GM18526 (cell line): ENCODE measurements around the gene FBXL20.

Experiments
- POLR2A ChIP-seq: IDR thresholded peaks from 3 replicates; pipeline ENCODE4 v1.6.1; 2011; ENCODE audit not compliant: insufficient read length; ENCODE audit errors: extremely low read depth

FBXL20 gene

DNA sequence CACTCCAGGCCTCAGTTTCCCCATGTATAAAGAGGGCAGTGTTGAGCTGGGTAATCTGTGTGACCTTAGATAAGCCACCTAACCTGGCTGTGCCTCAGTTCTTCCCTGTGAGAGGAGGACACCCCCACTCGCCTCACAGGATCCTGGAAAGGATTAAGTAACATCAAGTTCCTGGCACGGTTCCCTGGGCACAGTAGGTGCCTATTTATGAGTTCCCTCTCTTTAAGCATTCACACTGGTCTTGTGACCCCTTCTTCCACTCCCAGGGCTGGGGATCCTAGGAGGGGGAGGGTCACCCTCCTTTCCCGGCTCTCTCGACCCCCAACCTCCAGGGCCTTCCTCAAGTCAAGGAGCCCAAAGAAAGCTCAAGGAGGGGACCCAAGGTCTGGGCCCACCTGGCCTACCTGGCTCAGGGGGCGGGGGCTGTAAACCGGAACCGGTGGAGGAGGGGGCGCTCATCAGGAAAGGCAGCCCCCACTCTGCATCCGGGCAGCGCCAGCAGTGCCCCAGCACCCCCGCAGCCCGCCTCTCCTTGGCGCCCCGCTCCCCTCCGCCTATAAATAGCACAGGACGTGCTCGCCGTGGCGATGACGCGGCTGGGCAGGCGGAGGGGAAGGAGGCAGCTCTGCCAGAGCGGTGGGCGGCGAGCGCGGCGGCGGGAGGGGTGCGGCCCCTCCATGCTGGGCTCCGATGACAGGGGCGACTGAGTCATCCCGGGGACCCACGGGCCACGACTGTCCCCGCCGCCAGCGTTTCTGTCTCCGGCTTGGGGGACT lies 191.9 kb downstream of the FBXL20 start:
- no peak for TF ChIP-seq POLR2A

- TF ChIP-seq POLR2A = peak; percentile 43
These were observed 192.5 kb downstream of the FBXL20 start for GRCh38 chr17:39208893-39209292.

DNA sequence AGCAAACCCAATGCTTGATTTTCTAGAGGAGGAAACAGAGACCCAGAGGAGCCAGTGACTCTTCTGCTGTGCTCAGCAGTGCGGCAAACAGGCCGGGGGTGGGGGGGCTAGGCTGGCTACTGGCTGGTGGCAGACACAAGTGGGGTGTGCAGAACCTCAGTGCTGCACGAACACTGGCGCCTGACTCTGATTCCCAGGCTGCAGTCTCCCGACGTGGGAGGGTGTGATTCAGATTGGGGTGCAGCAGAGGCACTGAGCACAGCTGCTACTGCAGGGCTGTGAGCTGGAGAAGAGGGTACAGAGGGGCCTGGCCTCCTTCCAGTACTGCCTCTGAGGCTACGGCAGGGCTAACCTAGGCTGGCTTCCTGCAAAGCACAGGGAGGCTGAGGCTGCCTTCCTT lies 193.3 kb downstream of the FBXL20 start:
- TF ChIP-seq POLR2A = no peak

GRCh38 chr17:39205112-39205526 lies 196.3 kb downstream of the FBXL20 start:
- no peak for TF ChIP-seq POLR2A

DNA sequence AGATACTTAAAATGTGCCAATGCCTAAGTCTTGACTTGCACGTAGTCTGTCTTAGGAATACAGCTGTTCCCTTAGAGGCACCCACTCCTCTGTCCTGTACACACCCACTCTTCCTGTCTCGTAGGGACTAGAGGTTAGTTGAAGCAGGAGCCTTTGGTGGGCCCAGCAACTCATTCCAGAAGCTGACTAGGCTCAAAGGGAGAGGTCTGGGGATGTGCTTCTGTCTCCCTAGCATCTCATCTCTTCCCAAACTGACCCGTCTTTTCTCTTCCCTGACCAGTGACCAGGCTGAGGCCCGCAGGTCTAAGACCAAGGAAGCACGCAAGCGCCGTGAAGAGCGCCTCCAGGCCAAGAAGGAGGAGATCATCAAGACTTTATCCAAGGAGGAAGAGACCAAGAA lies 197.2 kb downstream of the FBXL20 start:
- TF ChIP-seq POLR2A = no peak
